Spleen (tissue), 7 donors: ENCODE results near the gene MR1.

Experiments
- CTCF ChIP-seq, 11 experiments: fragments of 200-600 bp in 7 of 11; fragments of 450-650 bp in 4 of 11; sonication (generic) in 4 of 11; IDR thresholded peaks in 8 of 11; conservative IDR thresholded peaks in 3 of 11; 1 replicate in 7 of 11; 2 replicates in 4 of 11; pipeline versions ENCODE4 v1.4.0 to v1.8.0; 2016 to 2021; ENCODE audit warnings: antibody characterized with exemption in 11 of 11, inconsistent platforms in 4 of 11, mild to moderate bottlenecking in 1 of 11
- POLR2A ChIP-seq, 3 donors: fragments of 450-650 bp; IDR thresholded peaks; one replicate each; pipeline ENCODE4 v1.5.1; 2017; ENCODE audit warnings: antibody characterized with exemption in 3 of 3, mild to moderate bottlenecking in 1 of 3
- POLR2AphosphoS5 ChIP-seq, 3 donors: sonication (generic); formaldehyde crosslinking; IDR thresholded peaks; one replicate each; pipeline ENCODE4 v1.5.1; 2017; ENCODE audit warnings: antibody characterized with exemption in 3 of 3
- donor health status: DM: no; HTN: no; CAD: no; lungs with moderate emphysema.
- donor health status: DM: no; HTN: no; CAD: no.
- donor health status: DM: no; HTN: no; CAD: no.

GRCh38 chr1:181023265-181024057 is 10.3 kb upstream of the MR1 start:
- peak in 1 of 11 experiments; percentile 48 for TF ChIP-seq CTCF (IDR thresholded peaks at IDR 0.05 in 8 of 11, conservative IDR thresholded peaks at IDR 0.05 in 3 of 11)
- TF ChIP-seq POLR2A (IDR thresholded peaks at IDR 0.05): no peak
- no peak for TF ChIP-seq POLR2AphosphoS5 (IDR thresholded peaks at IDR 0.05)
